DMS114 treated with DMSO at 0.1 percent for 48 hours (cell line): ENCODE results near the gene PLEKHM2.

ENCODE experiments used
- DNase-seq: peaks from one replicate; lab custom pipeline; 2025; ENCODE audit not compliant: unreplicated experiment; lab: John Stamatoyannopoulos, UW

Gene PLEKHM2

DNA sequence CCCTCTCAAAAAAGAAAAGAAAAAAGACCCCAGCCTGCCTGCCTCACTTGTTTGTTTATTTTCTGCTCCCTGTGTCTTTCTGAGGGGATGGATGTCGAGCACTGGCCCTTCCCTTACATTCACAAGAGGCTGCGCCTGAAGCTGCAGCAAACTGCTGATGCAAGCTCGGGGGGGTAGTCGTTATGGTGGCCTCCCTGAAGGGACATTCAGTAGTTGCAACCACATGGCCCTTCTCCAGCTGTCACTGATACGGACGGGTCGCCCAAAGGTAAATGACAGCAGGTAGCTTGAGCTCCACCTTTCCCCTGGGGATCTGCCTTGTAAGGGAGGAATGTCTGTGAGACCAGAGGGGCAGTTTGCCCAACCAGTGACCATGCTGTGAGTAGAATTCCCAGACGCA, 17.7 kb downstream of the PLEKHM2 start:
- no peak for DNase-seq

DNA sequence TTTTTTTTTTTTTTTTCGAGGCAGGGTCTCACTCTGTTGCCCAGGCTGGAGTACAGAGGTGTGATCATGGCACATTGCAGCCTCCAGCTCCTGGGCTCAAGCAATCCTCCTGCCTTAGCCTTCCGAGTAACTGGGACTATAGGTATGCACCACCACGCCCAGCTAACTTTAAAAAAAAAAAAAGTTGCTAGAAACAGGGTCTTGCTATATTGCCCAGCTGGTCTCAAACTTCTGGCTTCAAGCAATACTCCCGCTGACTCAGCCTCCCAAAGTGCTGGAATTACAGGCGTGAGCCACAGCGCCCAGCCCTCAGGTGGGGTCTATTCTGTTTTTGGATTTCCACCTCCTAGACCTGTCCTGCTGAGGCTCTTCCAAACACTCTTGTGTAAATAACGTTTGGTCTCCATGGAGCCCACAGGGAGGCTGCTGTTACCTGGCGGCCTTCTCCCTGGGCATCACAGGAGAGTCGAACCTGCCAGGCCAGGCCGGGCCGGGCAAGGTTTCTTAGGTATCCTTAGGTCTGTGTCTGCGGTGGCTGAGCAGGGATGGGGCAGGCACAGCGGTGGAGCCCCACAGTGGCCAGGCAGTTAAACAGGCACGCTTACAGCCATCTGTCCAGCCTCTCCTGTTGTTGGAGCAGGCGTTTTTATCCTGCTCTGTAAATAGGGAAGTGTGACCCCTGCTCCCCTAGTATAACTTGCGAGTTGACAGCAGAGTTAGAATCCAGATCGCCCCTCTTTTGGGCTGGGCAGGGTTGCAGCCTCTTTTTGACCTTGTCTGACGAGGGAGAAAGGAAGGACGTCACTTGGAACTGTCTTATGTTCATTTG, 18.8 kb downstream of the PLEKHM2 start:
- DNase-seq, result no peak

DNA sequence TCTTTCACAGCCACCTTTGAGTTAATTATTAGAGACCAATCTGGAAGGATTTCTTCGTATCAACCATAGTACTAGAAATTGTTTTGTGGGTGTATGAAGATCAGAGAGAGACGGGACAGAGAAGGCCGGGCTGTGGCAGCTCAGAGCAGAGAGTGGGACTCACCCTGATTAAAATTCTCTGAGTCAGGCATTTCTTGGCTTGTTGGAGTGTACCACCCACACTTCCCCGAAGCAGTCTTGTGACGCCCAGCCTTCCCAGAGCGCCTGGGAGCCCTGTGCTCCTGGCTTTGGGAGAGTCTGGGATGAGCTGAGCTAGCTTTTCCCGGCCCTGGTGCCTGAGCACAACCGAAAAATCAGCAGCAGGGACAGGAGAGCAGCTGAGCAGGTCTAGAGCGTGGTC, 19.4 kb downstream of the PLEKHM2 start:
- DNase-seq, result no peak

DNA sequence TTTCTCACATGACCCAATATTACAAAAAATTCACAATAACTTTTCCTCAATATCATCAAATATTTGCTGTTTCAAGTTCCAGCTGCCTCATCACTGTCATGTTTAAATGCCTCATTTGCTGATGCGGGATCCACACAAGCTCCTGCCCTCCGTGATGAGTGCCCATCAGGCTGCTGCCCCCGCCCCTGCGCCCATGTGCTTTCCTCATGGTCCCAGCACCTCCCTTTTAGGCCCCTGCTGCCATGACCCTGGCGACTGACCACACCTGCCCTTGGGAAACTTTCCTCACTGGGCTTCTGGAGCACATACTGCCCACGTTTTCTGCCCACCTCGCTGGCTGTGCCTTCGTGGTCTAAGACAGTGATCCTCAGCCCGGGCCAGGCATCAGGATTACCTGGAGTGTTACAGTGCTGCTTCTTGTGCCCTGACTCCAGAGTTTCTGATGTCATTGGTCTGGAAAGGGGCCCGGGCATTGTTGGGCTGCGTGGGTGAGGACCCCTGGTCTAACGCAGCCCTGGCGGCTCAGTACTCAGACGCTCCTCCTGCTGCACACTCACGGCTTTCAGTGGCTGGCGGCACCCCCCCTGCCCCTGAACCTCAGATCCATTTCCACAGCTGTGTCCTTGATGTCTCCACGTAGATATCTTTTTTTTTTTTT, 20.5 kb downstream of the PLEKHM2 start:
- DNase-seq, result no peak

DNA sequence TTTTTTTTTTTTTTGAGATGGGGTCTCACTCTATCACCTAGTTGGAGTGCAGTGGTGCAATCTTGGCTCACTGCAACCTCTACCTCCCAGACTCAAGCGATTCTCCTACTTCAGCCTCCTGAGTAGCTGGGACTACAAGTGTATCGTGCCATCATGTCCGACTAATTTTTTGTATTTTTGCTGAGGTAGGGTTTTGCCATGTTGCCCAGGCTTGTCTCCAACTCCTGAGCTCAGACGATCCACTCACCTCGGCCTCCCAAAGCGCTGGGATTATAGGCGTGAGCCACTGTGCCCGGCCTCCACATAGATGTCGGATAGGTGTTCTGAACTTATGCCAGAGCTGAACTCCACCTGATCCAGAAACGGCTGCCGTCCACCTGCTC, 21.1 kb downstream of the PLEKHM2 start:
- DNase-seq, result no peak

DNA sequence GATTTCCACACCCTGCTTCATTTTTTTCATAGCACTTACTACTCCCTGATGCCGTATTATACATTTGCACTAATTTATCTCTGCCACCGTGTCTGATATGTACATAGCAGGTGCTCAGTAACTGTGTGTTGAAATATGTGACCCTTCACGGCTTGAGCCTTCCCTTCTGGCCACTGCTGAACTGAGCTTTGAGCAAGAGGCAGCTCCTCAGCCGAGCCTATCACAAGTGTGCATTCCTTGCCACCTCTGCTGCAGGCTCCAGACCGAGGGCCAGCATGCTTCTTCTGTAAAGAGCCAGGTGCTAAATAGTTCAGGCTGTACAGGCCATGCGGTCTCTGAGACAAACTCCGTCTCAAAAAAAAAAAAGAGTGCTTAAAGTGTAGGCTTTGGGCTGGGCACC, 22.6 kb downstream of the PLEKHM2 start:
- DNase-seq, result no peak

DNA sequence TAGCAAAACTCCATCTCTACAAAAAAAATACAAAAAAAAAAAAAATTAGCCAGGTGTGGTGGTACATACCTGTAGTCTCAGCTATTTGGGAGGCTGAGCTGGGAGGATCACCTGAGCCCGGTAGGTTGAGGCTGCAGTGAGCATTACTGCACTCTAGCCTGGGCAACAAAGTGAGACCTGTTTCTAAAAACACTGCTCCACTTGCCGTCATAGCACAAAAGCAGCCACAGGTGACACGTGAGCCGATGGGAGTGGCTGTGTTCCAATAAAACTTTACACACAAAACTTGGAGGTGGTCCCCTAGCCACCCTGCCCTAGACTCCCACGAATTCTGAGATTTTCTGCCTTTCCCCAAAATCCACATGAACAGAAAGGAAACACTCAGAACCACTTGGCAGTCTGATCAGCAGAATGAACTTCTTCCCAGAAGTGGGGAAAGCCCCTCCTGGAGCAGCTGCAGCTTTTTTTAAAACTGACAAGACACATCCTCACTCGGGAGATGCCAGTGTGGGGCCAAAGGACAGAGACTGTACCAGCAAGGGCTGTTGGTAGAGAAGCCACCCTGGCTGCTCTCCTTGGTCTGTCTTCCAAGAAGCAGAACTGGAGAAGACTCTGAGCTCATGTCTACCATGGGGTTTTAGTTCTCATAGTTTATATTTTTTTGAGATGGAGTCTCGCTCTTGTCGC, 23.3 kb downstream of the PLEKHM2 start:
- no peak for DNase-seq

DNA sequence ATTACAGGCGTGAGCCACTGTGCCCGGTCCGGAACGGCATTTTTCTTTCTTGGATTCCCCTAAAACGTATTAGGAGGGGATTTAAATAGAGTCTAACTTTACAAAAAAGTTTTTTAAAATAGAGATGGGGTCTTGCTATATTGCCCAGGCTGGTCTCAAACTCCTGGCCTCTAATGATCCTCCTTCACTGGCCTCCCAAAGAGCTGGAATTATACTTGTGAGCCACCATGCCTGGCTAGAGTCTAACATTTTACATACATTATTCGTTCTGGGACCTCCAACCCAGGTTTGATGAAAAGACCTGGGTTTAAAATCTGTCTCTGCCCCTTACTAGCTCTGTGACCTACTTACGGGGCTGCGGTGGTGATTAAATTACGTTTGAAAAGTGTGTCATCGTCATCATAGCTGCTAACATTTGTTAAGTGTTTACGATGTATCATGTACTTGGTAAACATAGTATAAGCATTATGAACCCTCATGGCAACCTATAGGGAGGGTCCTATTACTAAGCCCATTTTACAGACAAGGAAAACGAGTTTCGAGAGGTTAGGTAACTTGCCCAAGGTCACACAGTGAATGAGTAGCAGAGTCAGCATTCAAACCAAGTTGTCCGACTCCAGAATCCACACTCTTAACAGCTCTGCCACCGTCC, 24.5 kb downstream of the PLEKHM2 start:
- no peak for DNase-seq

DNA sequence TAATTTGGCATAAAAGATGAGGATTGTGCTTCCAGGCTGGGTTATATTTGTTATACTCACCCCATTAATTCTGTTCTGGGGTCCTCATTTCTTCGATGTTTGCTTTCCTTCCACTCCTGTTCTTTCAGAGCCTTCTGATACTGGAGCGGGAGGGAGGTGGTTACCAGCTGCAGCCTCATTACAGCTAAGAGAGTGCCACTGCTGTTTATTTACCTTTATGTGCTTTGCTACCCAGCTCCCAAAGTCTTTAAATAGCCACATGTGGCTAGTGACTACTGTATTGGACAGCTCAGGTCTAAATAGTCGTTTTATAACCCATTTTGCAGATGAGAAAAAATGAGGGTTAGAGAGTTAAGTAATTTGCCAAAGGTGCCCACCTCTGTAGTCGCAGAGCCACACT, 25.1 kb downstream of the PLEKHM2 start:
- no peak for DNase-seq

DNA sequence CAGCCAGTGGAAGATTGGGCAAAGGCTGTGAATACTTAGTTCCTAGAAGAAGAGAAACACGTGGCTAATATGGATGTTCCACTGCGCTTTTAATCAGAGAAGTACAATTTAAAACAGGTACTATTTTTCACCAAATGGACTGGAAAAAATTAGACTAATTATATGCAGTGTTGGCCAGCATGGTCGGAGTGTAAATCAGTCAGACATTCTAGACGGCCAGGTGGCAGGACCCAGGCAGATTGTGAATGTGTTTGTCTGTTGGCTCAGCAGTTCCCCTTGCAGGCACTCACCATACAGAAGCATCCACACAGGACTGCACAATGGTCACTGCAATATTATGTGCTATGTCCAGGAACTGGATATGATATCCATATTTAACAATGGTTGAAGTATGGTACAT, 28.0 kb downstream of the PLEKHM2 start:
- DNase-seq, result no peak

DNA sequence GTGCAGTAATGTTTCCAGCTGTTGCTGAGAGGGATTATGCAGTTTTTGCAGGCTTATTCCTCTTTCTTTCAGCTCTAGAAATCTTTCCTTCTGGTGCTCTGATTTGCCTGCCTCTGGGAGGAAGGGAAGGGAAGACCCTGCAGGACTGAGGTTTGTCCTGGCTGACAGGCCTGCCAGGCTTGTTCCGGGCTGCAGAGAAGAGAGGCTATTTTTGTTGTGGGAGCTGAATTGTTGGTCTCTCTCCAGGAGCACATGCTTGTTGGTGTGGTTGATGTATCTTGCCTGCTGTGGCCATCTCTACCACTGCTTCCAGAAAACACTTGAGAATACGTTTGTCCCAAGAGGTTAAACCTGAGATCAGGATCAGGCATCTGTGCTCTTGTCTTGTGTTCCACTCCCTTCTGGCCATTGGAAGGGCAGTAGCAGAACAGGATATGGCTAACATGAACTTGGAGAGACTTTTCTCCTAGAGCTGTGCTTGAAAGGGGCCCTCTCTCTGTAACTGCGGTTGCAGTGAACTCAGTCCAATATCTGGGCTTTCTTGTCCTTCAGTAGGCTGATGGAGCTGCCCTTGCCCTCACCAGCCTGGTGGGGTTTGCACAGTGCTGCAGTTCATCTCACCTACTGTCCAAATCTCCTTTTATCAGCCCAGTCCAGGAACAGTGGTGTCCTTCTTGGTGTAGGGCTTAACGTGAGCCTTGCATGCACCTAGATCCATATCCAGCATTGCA, 30.5 kb downstream of the PLEKHM2 start:
- no peak for DNase-seq

DNA sequence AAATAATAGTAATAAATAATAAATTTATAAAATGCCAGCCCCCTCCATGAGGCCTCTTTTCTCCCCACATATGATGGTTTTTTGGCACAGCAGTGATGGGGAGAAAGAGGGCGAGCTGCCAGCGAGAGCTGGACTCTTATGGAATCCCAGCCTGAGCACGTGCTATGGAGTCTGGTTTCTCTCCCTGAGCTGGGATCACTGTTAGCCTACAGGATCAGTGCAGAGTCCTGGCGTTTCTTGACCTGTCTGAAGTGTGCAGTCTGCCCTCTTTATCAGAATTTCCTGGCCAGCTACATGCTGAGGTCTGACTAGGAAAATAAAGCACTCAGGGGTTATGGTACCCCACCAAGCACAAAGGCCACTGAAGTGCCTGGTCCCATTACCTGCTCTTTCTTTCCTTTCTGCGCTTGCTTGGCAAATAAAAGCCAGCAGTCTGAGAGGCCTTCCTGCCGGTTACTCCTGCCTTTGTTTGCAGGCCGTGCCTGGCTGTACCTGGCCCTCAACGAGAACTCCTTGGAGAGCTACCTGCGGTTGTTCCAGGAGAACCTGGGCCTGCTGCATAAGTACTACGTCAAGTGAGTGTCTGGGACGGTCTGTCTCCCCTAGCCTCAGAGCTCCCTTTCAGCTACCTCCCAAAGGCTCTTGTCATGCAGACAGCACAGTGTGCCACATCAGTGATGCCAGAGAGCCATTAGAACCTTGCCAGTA, 33.5 kb downstream of the PLEKHM2 start:
- no peak for DNase-seq

DNA sequence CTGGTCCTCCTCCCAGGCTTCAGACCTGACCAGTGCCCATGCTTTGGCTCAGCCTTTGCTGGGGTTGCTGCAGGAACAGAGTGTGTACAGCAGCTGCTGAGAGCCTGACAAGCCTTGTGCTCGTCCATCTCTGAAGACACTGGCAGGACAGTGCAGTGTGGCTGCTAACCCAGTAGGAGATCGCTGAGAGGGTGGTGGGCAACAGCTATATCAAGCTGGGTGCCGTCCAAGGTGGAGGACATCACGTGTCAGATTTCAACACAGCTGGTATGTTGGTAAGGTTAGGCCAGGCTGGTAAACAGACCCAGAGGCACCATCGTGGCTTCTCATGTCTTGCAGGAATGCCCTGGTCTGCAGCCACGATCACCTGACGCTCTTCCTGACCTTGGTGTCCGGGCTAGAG, 34.1 kb downstream of the PLEKHM2 start:
- DNase-seq, result no peak

DNA sequence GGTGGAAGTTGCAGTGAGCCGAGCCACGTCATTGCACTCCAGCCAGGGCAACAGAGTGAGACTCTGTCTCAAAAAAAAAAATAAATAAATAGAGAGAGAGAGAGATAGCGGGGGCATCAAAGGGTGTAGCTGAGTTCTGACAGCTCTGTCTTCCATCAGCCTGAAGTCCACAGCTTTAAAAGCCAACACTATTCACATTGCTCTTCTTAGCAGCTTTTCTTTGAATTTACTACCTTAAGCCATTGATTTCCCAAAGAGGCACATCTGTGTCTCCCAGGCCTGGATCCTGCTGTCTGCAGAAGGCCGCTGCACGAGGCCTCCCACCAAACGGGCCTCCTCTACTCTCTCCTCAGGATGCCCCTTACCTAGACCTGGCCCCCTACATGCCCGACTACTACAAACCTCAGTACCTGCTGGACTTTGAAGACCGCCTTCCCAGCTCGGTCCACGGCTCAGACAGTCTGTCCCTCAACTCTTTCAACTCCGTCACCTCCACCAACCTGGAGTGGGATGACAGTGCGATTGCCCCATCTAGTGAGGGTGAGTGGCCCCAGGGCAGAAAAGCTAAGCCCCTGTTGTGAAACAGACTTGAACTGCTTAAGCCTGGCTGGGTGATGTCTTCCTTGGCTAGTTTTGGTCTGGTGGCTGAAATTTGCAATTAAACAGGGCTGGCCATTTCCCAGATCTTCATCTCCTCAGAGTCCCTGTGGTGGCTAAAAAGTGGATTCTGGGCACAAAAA, 35.4 kb downstream of the PLEKHM2 start:
- no peak for DNase-seq

DNA sequence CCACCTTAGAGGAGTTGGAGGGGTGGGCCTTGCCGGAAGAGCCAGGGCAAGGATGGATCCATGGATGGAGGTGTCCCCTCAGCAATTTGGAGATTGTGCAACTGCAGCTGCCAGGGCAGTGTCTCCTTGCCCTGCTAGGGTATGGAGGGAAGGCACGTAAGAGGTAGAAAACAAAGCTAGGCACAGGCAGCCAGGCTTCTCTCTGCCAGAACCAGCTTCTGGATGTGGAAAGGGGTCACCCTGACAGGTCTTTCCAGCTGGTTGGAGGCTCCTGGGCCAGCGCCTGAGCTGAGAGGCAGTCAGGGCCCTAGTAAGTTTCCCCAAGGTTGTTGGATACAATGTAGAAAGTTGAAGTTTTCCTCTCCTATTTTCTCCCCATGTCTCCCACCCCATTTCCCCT, 36.7 kb downstream of the PLEKHM2 start:
- no peak for DNase-seq

DNA sequence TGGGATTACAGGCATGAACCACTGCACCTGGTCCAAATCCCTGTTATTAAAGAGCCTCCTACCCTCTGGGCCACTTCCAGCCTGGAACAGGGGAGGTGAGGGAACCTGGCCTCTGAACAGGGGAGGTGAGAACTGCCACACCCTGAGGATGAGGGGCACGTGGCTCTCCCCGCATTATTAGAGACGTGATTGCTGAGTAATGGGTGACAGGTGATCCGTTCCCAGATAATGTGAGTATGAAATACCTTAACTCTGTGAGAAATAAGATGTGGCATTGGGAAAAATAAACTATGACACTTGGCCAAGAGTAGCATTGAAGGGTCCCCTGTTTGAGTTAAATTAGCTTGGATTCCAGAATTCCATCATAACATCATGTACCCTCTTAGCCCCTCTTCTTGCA, 38.3 kb downstream of the PLEKHM2 start:
- no peak for DNase-seq

DNA sequence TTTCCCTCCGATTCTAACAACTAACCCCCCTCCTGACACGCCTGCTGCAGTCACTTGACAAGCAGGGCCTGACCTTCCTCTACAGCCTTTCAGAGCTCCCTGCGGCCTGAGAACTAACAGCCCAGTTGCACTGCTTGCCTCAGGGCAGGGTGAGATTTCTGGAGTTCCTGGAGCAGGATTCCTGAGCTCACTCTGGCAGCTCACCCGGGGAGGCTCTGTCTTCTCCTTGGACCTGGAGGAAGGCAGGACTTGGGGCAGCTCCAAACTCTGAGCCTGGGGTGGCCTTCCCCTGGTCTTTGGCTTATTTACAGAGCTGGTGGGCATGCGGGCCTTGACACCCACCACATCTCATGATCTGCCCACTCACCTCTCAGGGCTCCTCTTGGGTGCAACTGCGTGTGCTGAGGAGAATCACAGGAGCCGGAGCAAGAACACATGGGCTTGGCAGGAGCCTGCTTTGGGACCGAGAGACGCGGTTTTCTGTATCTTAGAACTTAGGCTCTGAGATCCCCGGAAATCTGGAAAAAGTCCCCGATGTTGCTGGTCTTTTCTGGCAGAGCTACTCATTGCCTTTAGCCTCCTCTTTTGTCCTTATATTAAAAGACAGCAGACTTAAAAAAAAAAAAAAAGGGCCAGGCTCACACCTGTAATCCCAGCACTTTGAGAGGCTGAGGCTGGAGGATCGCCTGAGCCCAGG, 38.9 kb downstream of the PLEKHM2 start:
- no peak for DNase-seq

DNA sequence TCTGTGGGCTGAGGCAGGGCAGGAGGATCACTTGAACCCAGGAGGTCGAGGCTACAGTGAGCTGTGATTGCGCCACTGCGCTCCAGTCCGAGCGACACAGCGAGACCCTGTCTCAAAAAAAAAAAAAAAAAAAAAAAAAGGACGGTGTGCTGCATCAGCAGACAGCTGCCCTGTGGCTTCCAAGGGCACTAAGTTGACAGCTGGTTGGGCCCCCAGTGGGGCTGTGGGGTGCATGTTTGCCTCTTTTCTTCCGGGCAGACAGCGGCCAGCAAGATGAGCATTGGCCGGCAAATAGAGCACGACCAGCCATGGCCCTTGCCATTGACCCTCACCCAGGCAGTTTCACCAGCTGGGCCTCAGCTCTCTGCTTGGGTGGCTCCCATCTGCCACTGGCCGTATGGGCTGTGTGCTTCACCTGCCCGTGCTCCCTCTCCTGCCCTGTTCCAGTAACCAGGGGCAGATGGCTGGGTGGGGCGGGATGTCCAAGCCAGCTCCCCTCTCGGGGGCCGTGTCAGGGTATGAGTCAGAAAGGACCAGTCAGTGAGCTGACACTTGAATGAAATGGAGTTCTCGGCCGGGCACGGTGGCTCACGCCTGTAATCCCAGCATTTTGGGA, 39.6 kb downstream of the PLEKHM2 start:
- DNase-seq, result no peak
